Astrocyte (in vitro differentiated cells and primary cell): ENCODE measurements around the gene SLC2A13. TPM values are rescaled to one million over a fixed set of nuclear protein-coding genes. Genes with fewer than 3 reads are reported as not detected.

Source experiments
- DNase-seq: peaks from one replicate; pipeline ENCODE4 v3.0.0-alpha.2; 2010; ENCODE audit warnings: low read depth
- FAIRE-seq: peaks from 2 replicates; lab custom pipeline; 2011; peaks lifted over from hg19 to GRCh38; lab: Jason Lieb, UNC
- H2AFZ ChIP-seq: 2 replicates; pipeline ENCODE4 v1.6.0; 2012; ENCODE audit warnings: low read depth, low read length, inconsistent platforms
- H3K27ac ChIP-seq: 2 replicates; pipeline ENCODE4 v1.5.1; 2011; ENCODE audit warnings: low read depth, low read length, inconsistent platforms
- H3K27me3 ChIP-seq: 2 replicates; pipeline ENCODE4 v1.6.0; 2011; ENCODE audit warnings: low read length, inconsistent platforms; ENCODE audit not compliant: insufficient read depth
- H3K36me3 ChIP-seq: 2 replicates; pipeline ENCODE4 v1.5.1; 2011; ENCODE audit warnings: low read length, inconsistent platforms; ENCODE audit not compliant: insufficient read depth
- H3K4me1 ChIP-seq: 2 replicates; pipeline ENCODE4 v1.5.1; 2011; ENCODE audit warnings: low read length, inconsistent platforms; ENCODE audit not compliant: insufficient read depth
- H3K4me2 ChIP-seq: 2 replicates; pipeline ENCODE4 v1.6.0; 2012; ENCODE audit warnings: low read length, inconsistent platforms
- H3K4me3 ChIP-seq: 2 replicates; pipeline ENCODE4 v1.5.1; 2011; ENCODE audit warnings: low read depth, mild to moderate bottlenecking, low read length, inconsistent platforms; ENCODE audit not compliant: insufficient read depth
- H3K79me2 ChIP-seq: 2 replicates; pipeline ENCODE4 v1.6.0; 2012; ENCODE audit warnings: mild to moderate bottlenecking, low read length, inconsistent platforms; ENCODE audit not compliant: insufficient read depth
- H3K9ac ChIP-seq: 2 replicates; pipeline ENCODE4 v1.6.0; 2012; ENCODE audit warnings: mild to moderate bottlenecking, low read length, inconsistent platforms
- H3K9me3 ChIP-seq: 2 replicates; pipeline ENCODE4 v1.5.1; 2012; ENCODE audit warnings: low read depth, mild to moderate bottlenecking, low read length, inconsistent platforms; ENCODE audit not compliant: insufficient read depth
- H4K20me1 ChIP-seq: 2 replicates; pipeline ENCODE4 v1.6.0; 2012; ENCODE audit warnings: low read length, inconsistent platforms; ENCODE audit not compliant: insufficient read depth
- H3K27ac Mint-ChIP-seq: one replicate; pipeline ENCODE4 v1.8.0; 2021; ENCODE audit warnings: mild to moderate bottlenecking, mixed read lengths; ENCODE audit not compliant: unreplicated experiment
- H3K27me3 Mint-ChIP-seq: one replicate; pipeline ENCODE4 v1.8.0; 2021; ENCODE audit warnings: low read depth, mixed read lengths; ENCODE audit not compliant: unreplicated experiment
- H3K36me3 Mint-ChIP-seq: one replicate; pipeline ENCODE4 v1.8.0; 2021; ENCODE audit warnings: low read depth, mixed read lengths; ENCODE audit not compliant: unreplicated experiment
- H3K4me1 Mint-ChIP-seq: one replicate; pipeline ENCODE4 v1.8.0; 2021; ENCODE audit warnings: low read depth, mixed read lengths; ENCODE audit not compliant: unreplicated experiment
- H3K4me3 Mint-ChIP-seq: one replicate; pipeline ENCODE4 v1.8.0; 2021; ENCODE audit warnings: mild to moderate bottlenecking, moderate library complexity, mixed read lengths; ENCODE audit not compliant: unreplicated experiment
- H3K9me3 Mint-ChIP-seq: one replicate; pipeline ENCODE4 v1.8.0; 2021; ENCODE audit warnings: mild to moderate bottlenecking, mixed read lengths; ENCODE audit not compliant: unreplicated experiment
- EZH2 ChIP-seq: IDR thresholded peaks from 2 replicates; pipeline ENCODE4 v1.6.1; 2012; ENCODE audit warnings: mild to moderate bottlenecking, low read length, inconsistent platforms; ENCODE audit not compliant: insufficient read depth
- total RNA-seq: library from RNA; stranded (reverse); gene quantifications from 2 replicates; pipeline ENCODE4 v1.2.1, GENCODE V29; 2021
- TF ChIP-seq, protein P1 (sequence below): IDR thresholded peaks from 2 replicates; pipeline ENCODE4 v1.5.1; 2011; ENCODE audit warnings: low read depth, mild to moderate bottlenecking, inconsistent platforms, low read length, moderate library complexity; ENCODE audit not compliant: insufficient read depth

The SLC2A13 gene
- total RNA-seq, 1 donor from 2014 or later: 10.2 TPM

DNA sequence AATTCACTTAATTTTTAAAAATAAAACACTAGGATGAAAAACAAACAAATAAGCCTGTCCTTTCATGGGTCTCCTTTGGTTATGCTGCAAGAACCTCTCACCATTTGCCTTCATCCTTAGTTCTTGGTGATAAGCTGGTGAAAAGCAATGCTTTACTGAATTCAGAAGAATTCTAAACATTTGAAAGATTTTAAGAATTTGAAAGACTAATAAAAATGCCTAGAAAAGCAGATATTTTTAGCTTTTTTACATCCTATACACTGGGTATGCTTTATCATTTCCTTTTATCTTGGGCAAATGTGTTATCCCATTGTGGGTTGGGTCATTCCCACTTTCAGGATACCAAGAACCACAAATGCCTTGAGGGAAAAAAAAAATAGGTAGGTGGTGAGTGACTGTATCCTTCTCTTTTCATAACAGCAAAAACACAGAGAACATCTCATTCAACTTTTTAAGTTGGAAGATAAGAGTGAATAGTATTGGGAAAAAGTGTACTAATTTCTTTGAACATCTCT lies 289.2 kb downstream of the SLC2A13 start:
- H3K4me3 ChIP-seq: no peak overlapping the region
- H3K36me3 Mint-ChIP-seq: no peaks in the 10 kb centered on the region
- no peak overlapping the region for H3K9ac ChIP-seq
- H3K4me1 ChIP-seq: no peaks in the 10 kb centered on the region
- no peaks in the 10 kb centered on the region for H3K27me3 Mint-ChIP-seq
- H3K27me3 ChIP-seq: no peaks in the 10 kb centered on the region
- no peaks in the 10 kb centered on the region for H3K36me3 ChIP-seq
- no peak overlapping the region for H3K4me3 Mint-ChIP-seq
- no peak overlapping the region for H3K27ac Mint-ChIP-seq
- no peak for TF ChIP-seq EZH2
- TF ChIP-seq, protein P1, sequence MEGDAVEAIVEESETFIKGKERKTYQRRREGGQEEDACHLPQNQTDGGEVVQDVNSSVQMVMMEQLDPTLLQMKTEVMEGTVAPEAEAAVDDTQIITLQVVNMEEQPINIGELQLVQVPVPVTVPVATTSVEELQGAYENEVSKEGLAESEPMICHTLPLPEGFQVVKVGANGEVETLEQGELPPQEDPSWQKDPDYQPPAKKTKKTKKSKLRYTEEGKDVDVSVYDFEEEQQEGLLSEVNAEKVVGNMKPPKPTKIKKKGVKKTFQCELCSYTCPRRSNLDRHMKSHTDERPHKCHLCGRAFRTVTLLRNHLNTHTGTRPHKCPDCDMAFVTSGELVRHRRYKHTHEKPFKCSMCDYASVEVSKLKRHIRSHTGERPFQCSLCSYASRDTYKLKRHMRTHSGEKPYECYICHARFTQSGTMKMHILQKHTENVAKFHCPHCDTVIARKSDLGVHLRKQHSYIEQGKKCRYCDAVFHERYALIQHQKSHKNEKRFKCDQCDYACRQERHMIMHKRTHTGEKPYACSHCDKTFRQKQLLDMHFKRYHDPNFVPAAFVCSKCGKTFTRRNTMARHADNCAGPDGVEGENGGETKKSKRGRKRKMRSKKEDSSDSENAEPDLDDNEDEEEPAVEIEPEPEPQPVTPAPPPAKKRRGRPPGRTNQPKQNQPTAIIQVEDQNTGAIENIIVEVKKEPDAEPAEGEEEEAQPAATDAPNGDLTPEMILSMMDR: no peak
- H2AFZ ChIP-seq: no peak overlapping the region
- no peaks in the 10 kb centered on the region for H3K9me3 Mint-ChIP-seq
- no peaks in the 10 kb centered on the region for H4K20me1 ChIP-seq
- no peak overlapping the region for H3K4me2 ChIP-seq
- FAIRE-seq (no peak), DNase-seq (no peak)
- no peak overlapping the region for H3K27ac ChIP-seq
- no peaks in the 10 kb centered on the region for H3K4me1 Mint-ChIP-seq
- no peaks in the 10 kb centered on the region for H3K9me3 ChIP-seq
- no peaks in the 10 kb centered on the region for H3K79me2 ChIP-seq

DNA sequence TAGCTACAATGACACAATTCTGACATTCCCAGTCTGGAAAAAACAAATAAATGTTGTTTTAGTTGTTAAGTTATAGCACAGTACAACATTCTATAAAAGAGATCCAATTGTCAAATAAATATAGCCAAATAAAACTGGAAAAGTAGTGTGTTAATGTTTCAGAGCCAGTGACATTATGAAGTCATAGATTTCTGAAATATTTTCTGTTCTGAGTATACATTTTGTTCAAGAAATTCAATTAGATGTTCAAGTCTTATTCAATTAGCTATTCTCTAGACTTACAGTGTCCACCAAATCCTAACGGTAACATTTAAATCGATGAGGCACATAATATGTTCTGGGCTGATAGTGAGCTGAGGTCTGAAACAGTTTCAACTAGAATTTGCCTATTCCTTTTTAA lies 290.1 kb downstream of the SLC2A13 start:
- TF ChIP-seq, protein P1: no peak
- TF ChIP-seq EZH2: no peak
- Histone ChIP-seq H3K4me3 (no peak overlapping the region), H3K4me1 (no peaks in the 10 kb centered on the region), H3K9me3 (no peaks in the 10 kb centered on the region), H3K79me2 (no peaks in the 10 kb centered on the region), H3K4me2 (no peak overlapping the region), H2AFZ (no peak overlapping the region), H3K27me3 (no peaks in the 10 kb centered on the region), H3K27ac (no peak overlapping the region), H4K20me1 (no peaks in the 10 kb centered on the region), H3K36me3 (no peaks in the 10 kb centered on the region), H3K9ac (no peak overlapping the region)
- Mint-ChIP-seq H3K9me3 (no peaks in the 10 kb centered on the region), H3K36me3 (no peaks in the 10 kb centered on the region), H3K4me1 (no peaks in the 10 kb centered on the region), H3K27ac (no peak overlapping the region), H3K4me3 (no peak overlapping the region), H3K27me3 (no peaks in the 10 kb centered on the region)
- no peak for FAIRE-seq
- no peak for DNase-seq

DNA sequence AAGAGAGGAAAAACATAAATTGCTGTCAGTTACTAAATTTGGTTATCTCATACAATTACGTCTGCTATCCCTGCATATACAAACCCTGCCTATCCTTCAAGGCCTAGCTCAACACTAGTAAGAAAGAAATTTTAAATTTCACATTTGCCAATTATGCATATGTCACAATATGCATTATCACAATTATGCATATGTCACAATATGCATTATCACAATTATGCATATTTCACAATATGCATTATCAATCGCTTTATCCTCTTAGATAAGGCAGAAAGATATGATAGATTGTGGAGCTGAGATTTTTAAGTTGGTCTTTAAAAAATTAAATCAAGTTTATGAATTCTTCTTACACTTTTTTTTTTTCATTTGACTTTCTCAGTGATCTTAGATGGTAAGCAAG lies 291.3 kb downstream of the SLC2A13 start:
- Histone ChIP-seq H3K4me1 (no peaks in the 10 kb centered on the region), H3K9ac (no peak overlapping the region), H3K79me2 (no peaks in the 10 kb centered on the region), H2AFZ (no peak overlapping the region), H3K36me3 (no peaks in the 10 kb centered on the region), H3K4me2 (no peak overlapping the region), H3K27ac (no peak overlapping the region), H3K9me3 (no peaks in the 10 kb centered on the region), H3K27me3 (no peaks in the 10 kb centered on the region), H3K4me3 (no peak overlapping the region), H4K20me1 (no peaks in the 10 kb centered on the region)
- DNase-seq: no peak
- H3K4me3 Mint-ChIP-seq: no peak overlapping the region
- H3K27me3 Mint-ChIP-seq: no peaks in the 10 kb centered on the region
- no peaks in the 10 kb centered on the region for H3K9me3 Mint-ChIP-seq
- TF ChIP-seq, protein P1: no peak
- TF ChIP-seq EZH2: no peak
- FAIRE-seq: no peak
- H3K4me1 Mint-ChIP-seq: no peaks in the 10 kb centered on the region
- no peak overlapping the region for H3K27ac Mint-ChIP-seq
- H3K36me3 Mint-ChIP-seq: no peaks in the 10 kb centered on the region
